Gastrocnemius medialis (tissue), 4 donors: ENCODE results near the gene PRM2.

Experiments
- CTCF ChIP-seq, 5 experiments: fragments of 450-650 bp in 3 of 5; fragments of 200-600 bp in 2 of 5; sonication (generic) in 2 of 5; IDR thresholded peaks in 4 of 5; conservative IDR thresholded peaks in 1 of 5; 1 replicate in 4 of 5; 2 replicates in 1 of 5; pipeline ENCODE4 v1.5.1; 2016 to 2019; ENCODE audit warnings: antibody characterized with exemption in 5 of 5, mild to moderate bottlenecking in 3 of 5, moderate library complexity in 3 of 5
- POLR2A ChIP-seq, 2 donors: fragments of 450-650 bp; IDR thresholded peaks; one replicate each; pipeline ENCODE4 v1.6.1; 2017; ENCODE audit warnings: antibody characterized with exemption in 2 of 2, mild to moderate bottlenecking in 2 of 2, moderate library complexity in 2 of 2

- TF ChIP-seq CTCF (IDR thresholded peaks at IDR 0.05 in 4 of 5, conservative IDR thresholded peaks at IDR 0.05 in 1 of 5) = no peak
- no peak for TF ChIP-seq POLR2A (IDR thresholded peaks at IDR 0.05)
Observed at GRCh38 chr16:11276896-11277593, 765 bp upstream of the PRM2 start.
